Dedifferentiated amniotic fluid mesenchymal stem cell (primary cell): ENCODE results near the gene ZFYVE27.

Experiments
- DNase-seq: peaks from one replicate; pipeline ENCODE4 v3.0.0-alpha.2; 2016; ENCODE audit errors: extremely low spot score

The ZFYVE27 gene

DNA sequence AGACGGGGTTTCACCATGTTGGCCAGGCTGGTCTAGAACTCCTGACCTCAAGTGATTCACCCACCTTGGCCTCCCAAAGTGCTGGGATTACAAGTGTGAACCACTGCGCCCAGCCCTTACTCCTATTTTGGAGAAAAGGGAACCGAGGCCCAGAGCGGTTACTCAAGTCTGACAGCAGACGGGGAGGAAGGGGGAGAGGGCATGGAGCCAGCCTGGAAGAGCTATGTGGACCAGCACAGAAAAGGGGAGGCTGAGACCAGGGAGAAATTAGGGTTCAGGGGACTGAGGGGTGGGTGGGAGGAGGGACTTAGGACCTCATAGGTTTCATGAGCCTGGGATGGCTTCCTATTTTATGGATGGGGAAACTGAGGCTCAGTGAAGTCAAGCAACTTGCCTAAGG, 33.3 kb downstream of the ZFYVE27 start:
- no peak for DNase-seq

- no peak for DNase-seq
Observed at GRCh38 chr10:97771055-97771891, 34.3 kb downstream of the ZFYVE27 start.

GRCh38 chr10:97771913-97772823, 35.2 kb downstream of the ZFYVE27 start, which contains the start of gene SFRP5:
Gene SFRP5 (minus strand): TSS chr10:97771999. CDS start chr10:97771833, 166 bp downstream.
- no peak for DNase-seq

DNA sequence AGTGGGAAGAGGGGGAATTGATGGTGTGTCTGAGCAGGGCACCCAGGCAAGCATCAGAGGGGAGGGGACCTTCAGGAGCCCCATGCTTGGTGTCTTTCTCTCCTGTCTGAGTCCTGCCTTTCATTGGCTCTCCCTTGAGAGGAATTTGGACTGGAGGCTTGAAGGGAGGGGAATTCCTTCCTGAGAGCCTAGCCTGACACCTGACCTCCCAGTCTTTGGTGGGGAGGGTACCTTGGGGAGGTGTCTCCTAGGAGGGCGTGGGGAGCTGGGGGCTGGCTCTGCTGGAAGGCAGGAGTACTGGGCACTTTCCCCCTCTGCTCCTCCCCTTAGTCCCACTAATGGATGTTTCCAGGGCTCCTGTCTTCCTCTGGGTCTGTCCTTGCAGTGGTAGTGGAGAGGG, 36.2 kb downstream of the ZFYVE27 start:
- DNase-seq: no peak

DNA sequence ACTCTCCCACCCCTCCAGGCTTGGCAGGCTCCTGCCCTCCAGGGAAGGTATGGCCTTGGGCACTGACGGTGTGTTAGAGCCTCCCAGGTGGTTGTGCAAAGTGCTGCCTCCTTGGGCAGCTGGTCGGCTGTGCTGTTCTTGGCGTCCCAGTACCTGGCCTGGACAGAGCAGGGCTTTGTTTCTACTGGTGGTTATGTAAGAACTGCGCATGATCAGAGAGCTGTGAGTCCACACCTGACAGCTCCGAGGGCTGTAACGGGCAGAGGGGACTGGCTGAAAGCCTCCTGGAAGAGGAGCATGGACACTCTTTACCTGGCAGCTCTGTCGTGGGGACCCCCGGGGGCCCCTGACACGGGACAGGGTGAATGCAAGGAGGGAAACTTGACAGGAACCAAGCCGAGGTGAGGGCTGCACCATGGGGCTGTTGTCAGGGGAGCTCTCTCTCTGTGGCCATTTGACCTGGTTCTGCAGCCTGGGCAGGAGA, 37.9 kb downstream of the ZFYVE27 start:
- DNase-seq: no peak

GRCh38 chr10:97777143-97777542, 40.2 kb downstream of the ZFYVE27 start:
- no peak for DNase-seq

- no peak for DNase-seq
Observed at GRCh38 chr10:97778452-97779302, 41.7 kb downstream of the ZFYVE27 start.

GRCh38 chr10:97779492-97779891, 42.6 kb downstream of the ZFYVE27 start:
- no peak for DNase-seq

DNA sequence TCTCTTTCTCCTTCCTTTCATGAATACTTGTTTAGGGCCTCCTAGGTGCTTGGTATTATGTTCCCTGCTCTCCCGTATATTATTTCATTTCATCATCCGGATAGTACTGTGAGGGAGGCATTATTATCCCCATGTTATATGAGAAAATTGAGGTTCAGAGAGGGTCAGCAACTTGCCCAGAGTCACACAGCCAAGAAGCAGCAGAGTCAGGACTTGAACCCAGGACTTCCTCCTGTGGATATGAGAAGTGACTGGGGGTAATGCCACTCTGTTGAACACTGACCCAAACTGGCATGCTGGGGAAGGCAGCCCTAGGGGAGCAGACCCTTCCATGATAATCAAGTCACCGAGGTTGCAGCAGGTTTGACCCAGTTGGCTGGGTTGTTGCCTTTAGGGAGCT, 43.0 kb downstream of the ZFYVE27 start:
- no peak for DNase-seq

DNA sequence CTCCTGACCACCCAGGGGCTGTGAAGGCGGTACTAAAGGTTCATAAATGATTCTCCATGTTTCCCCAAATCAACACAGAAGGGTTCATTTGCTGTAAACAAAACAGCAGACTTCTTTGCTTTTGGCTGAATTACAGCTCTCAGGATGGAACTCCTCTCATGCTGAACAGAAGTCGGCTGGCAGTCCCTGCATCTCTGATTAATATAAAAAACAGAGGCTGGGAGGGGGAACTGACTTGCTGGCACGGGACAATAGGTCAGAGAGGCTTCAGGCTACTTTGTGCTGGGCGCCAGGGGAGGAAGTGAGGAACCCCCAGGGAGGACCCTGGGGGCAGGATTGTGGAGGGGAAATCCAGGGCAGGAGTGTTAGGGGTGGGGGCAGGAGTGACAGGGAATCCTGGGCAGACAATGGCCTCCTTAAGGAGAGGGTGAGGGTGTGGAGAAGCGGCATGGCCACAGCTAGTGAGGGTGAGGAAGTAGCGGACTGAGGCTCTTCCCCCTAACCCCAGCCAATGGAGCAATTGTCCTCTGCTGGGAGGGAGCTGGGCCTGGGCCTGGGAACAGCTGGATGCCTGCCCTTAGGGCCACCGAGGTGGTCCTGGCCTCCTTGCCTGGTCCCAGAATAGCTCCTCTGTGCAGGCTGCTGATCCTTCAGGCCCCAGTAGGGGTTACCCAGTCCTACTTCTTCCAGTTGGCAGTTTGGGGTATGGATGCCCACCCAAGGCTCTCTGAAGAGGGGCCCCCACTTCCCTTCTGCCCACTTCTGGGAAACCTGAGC, 44.1 kb downstream of the ZFYVE27 start:
- no peak for DNase-seq

GRCh38 chr10:97781618-97782331, 44.8 kb downstream of the ZFYVE27 start:
- no peak for DNase-seq

GRCh38 chr10:97782455-97783228, 45.7 kb downstream of the ZFYVE27 start:
- no peak for DNase-seq

- no peak for DNase-seq
Observed at GRCh38 chr10:97784200-97784810, 47.4 kb downstream of the ZFYVE27 start.

- no peak for DNase-seq
Observed at GRCh38 chr10:97785231-97785630, 48.3 kb downstream of the ZFYVE27 start.

GRCh38 chr10:97785731-97786130, 48.8 kb downstream of the ZFYVE27 start:
- no peak for DNase-seq

- no peak for DNase-seq
Observed at GRCh38 chr10:97788552-97789442, 51.9 kb downstream of the ZFYVE27 start.

DNA sequence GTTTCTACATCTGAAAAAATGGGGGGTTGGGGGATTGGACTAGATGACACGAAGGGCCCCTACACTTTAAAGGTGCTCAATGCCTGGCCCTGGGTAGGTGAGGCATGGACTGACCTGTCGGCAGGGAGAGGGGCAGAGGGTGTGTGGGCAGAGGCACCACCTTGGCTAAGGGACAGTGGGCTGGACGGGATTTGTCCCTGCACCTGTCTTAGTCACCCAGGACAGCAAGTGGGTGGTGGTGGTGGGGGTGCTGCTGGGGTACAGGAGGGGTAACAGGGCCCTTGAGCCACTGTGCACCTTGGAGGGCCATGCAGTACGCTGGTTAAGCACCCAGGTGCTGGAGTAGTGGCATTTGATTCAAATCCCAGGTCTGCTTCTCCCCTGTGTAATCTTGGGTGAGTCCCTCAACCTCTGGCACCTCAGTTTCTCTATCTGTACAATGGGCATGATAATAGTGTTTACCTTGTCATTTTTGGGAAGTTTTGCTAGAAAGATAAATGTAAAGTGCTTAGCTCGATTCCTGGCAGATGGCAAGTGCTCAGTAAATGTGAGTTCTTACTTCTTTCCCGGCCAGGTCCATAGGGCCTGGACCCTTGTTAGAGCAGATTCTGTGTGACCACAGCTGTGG, 53.0 kb downstream of the ZFYVE27 start:
- DNase-seq: no peak
